Measurements from ENCODE around the gene IGLON5.

DNA sequence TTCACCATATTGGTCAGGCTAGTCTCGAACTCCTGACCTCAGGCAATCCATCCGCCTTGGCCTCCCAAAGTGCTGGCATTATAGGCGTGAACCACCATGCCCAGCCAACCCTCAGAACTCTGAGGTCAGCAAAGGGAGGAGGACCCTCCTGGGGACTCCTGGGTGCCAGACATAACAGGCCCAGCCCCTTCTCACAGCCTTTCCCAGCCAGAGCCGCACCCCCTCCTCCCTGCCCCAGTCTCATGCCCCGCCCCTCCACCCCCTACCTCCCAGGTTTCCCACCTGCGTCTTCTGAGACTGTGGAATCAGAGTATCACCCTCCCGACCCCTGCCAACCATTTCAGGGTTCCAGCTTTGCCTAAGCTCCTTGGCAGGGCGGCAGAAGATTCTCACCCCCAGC, 5.2 kb downstream of the IGLON5 start:
- TF ChIP-seq, protein P1, sequence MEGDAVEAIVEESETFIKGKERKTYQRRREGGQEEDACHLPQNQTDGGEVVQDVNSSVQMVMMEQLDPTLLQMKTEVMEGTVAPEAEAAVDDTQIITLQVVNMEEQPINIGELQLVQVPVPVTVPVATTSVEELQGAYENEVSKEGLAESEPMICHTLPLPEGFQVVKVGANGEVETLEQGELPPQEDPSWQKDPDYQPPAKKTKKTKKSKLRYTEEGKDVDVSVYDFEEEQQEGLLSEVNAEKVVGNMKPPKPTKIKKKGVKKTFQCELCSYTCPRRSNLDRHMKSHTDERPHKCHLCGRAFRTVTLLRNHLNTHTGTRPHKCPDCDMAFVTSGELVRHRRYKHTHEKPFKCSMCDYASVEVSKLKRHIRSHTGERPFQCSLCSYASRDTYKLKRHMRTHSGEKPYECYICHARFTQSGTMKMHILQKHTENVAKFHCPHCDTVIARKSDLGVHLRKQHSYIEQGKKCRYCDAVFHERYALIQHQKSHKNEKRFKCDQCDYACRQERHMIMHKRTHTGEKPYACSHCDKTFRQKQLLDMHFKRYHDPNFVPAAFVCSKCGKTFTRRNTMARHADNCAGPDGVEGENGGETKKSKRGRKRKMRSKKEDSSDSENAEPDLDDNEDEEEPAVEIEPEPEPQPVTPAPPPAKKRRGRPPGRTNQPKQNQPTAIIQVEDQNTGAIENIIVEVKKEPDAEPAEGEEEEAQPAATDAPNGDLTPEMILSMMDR (IDR thresholded peaks at IDR 0.05) = no peak
- no peak for TF ChIP-seq POLR2A (IDR thresholded peaks at IDR 0.05)
